Stimulated activated CD4-positive, alpha-beta T cell treated with anti-CD3 and anti-CD28 coated beads, Interleukin-1b, Interleukin-23, amount 100 ng/mL, for 48 hours (primary cell): ENCODE results near the gene ZFPM1.
A peak's percentile ranks its signal among the peaks of the same experiment; 100 is the strongest.

Experiments
- DNase-seq: peaks from one replicate; pipeline ENCODE4 v3.0.0-alpha.2; 2020

Gene ZFPM1

DNA sequence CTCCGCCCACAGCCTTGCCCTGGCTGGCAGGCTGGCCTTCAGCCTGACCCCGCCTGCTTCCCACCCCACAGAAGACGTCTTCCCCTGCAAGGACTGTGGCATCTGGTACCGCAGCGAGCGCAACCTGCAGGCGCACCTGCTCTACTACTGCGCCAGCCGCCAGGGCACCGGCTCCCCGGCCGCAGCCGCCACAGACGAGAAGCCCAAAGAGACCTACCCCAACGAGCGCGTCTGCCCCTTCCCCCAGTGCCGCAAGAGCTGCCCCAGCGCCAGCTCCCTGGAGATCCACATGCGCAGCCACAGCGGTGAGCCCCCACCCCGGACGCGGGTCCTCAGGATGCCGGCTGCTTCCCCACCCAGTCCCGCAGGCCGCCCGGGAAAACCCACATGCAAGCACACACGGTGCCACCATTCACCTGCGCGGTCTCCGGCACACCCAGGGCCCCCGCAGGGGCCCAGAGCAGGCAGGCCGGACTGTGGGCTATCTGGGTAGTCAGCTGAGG, 78.9 kb downstream of the ZFPM1 start:
- no peak for DNase-seq

DNA sequence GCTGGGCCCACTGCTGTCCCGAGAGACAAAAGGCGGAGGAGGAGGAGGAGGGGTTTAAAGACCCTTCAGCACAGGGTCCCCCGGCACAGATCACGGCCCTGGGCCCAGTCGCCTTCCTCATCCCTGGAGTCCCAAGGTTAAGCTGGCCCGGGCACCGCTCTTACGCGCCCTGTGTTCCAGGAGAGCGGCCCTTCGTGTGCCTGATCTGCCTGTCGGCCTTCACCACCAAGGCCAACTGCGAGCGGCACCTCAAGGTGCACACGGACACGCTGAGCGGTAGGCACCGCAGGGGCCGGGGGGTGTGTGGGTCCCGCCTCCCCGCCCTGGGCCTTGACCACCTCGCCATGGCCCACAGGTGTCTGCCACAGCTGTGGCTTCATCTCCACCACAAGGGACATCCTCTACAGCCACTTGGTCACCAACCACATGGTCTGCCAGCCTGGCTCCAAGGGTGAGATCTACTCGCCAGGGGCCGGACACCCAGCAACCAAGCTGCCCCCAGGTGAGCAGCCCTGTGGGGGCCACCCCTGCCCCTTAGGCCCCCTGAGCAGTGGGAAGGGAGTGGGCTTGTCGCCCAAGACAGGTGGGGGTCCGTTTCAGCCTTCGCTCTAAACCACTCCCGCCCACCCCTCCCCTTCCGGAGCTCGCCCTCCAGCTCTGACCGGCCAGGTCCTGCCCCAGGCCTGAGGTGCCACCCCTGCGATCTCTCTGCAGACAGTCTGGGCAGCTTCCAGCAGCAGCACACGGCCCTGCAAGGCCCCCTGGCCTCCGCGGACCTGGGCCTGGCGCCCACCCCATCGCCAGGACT, 79.6 kb downstream of the ZFPM1 start:
- no peak for DNase-seq

DNA sequence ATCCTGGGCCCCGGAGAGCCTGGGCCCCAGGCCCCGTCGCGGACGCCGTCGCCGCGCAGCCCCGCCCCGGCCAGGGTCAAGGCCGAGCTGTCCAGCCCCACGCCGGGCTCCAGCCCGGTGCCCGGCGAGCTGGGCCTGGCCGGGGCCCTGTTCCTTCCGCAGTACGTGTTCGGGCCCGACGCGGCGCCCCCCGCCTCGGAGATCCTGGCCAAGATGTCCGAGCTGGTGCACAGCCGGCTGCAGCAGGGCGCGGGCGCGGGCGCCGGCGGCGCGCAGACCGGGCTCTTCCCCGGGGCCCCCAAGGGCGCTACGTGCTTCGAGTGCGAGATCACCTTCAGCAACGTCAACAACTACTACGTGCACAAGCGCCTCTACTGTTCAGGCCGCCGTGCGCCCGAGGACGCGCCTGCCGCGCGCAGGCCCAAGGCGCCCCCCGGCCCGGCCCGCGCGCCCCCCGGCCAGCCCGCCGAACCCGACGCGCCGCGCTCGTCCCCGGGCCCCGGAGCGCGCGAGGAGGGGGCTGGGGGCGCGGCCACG, 80.4 kb downstream of the ZFPM1 start:
- DNase-seq, result no peak

DNA sequence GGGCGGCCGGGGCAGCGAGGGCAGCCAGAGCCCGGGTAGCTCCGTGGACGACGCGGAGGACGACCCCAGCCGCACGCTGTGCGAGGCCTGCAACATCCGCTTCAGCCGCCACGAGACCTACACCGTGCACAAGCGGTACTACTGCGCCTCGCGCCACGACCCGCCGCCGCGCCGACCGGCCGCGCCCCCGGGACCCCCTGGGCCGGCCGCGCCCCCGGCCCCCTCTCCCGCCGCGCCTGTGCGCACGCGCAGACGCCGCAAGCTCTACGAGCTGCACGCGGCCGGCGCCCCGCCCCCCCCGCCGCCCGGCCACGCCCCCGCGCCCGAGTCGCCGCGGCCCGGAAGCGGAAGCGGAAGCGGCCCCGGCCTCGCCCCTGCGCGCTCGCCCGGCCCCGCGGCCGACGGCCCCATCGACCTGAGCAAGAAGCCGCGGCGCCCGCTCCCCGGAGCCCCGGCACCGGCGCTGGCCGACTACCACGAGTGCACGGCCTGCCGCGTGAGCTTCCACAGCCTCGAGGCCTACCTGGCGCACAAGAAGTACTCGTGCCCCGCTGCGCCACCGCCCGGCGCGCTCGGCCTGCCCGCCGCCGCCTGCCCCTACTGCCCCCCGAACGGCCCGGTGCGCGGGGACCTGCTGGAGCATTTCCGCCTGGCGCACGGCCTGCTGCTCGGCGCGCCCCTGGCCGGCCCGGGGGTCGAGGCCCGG, 81.0 kb downstream of the ZFPM1 start:
- peak; percentile 76 for DNase-seq

DNA sequence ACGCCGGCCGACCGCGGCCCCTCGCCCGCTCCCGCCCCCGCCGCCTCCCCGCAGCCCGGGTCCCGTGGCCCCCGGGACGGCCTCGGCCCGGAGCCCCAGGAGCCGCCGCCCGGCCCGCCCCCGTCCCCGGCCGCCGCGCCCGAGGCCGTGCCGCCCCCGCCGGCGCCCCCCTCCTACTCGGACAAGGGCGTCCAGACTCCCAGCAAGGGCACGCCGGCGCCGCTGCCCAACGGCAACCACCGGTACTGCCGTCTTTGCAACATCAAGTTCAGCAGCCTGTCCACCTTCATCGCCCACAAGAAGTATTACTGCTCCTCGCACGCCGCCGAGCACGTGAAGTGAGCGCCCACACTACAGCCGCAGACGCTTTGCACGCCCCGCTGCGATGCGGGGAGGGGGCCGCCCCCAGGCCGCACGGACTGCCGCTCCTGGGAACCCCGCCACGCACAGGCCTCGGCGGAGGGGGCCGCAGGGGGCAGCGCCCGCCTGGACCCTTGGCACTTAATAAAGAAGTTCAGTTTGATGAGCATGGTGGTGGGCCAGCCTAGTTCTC, 81.6 kb downstream of the ZFPM1 start:
- DNase-seq, result peak; percentile 41

DNA sequence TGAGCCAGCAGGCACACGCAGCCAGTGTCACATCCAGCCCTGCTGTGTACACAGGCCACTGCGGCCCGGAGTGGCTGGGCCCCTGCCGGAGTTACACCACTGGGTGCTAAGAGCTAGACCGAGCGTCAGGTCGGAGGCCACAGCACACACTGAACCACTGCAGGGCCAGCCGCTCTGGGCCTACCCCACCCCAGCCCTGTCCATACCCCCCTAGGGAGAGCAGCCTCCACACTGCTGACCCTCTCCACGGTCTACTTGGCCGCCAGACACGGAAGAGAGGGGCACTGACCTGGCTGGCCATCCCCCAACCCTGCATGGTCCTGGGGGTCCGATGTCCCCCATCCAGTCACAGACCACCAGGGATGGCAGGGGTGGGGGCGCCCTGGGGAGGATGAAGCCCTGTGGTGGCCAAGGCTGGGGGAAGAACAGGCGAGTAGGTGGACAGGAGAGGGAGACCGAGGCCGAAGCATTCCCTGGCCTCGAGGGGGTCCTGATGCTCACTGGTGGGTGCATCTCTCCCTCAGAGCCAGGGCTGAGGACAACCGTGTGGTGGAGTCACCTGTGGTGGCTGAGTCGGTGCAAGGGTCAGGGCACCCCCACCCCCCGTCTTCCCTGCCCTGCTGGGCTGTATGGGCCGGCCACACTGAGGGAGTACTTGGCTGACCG, 82.2 kb downstream of the ZFPM1 start:
- no peak for DNase-seq

DNA sequence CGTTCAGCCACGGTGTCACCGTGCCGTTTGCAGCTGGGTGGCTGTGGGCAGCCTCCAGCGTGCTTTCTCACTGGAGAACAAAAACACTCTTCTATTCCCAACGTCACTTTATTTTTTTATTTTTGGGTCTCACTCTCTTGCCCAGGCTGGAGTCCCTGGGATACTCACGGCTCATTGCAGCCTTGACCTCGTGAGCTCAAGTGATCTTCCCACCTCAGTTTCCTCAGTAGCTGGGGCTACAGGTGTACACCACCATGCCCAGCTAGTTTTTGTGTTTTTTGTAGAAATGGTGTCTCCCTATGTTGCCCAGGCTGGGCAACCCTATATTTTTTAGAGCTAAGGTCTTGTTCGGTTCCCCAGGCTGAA, 82.8 kb downstream of the ZFPM1 start:
- no peak for DNase-seq

DNA sequence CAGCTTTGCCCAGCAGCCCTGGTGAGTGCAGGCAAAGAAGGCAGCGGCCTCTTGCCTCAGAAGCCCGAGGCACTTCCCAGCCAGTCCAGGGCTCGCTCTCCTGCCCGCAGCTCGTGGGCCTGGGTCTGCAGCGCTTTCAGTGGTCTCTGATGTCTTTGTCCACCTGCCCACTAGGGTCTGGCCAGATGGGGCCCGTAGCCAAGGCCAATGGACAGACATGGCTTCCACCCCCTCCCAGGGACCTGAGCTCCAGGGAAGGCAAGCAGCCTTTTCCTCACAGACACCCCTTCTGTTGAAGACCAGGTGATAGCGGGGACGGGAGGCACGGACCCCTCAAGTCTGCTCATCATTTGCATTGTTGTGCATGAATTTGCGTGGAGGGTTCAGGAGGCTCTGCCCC, 83.4 kb downstream of the ZFPM1 start:
- no peak for DNase-seq

DNA sequence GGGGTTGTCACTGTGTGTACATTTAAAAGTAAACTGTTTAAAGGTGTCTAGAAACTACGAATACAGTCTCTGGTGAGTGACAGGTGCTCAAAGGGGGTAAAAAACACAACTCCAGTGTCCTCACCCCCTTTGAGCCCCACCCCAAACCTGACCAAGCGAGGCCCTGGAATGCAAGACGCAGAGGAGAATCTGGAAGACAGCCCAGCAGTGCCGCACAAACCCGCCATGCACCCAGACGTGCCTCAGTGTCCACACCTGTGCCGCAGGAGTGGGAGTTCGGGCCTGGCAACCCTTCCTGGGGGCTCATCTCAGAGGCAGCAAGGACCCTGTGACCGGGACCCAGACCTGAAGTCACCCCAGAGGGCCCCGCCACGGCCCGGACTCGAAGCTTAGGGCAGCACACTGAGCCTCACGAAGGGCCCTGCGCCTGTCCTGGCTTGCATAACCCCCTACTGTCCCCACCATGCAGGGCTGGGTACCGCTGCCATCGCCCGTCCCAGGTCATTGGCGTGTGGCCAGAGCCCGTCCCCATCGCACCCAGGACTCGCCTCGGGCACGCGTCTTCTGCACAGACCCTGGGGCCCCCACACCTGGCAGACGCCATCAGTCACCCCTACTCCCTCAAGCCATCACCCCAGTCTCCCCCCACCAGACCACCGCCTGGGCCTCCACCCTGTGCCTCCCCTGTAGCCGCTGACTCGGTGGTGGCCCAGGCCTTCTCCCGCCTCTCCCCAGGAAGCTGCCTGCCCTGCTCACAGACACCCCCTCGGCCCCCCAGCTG, 84.1 kb downstream of the ZFPM1 start:
- no peak for DNase-seq

DNA sequence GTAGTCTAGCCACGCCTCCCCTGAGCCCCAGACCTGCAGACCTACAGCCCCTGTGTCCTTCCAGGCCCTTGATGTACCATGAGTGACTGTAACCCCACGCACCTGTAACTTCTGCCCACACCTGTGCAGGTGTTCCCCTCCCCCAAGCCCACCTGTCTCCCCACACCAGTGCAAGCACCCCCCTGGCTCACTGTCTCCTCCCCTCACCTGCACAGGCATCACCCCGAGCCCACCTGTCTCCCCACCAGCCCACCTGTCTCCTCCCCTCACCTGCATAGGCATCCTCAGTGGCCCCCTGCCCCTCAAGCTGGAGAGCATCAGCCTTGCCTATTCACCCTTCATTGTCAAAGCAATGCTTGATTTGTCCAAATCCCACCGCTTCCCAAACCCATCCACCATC, 84.8 kb downstream of the ZFPM1 start:
- DNase-seq, result no peak

DNA sequence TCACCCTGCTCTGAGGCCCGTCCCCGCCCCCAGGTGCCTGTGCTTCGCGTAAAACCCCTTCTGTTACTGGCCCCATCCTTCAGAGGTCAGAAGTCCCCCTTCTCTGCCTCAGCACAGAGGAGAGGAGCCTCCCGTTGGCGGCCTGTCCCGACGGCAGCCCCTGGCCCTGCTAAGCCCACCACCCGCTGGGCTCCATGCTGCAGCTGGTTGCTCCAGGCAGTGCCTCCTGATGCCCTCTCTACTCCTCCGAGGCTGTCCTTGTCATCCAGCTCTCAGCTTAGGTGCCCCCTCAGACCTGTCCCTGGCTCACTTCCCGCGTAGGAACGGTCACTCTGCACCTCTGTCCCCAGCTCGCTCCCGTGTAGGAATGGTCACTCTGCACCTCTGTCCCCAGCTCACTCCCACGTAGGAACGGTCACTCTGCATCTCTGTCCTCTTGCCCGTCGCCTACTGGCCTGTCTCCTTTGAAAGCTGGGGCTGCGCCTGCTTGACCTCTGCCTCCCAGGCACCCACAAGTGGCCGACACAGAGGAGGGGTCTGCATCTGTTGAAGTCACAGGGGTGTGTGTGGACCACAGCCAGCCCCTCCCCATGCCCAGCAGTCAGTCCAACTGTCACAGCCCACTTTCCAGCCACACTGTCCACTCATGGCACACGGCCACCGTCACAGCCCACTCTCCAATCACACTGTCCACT, 85.4 kb downstream of the ZFPM1 start:
- DNase-seq, result no peak

DNA sequence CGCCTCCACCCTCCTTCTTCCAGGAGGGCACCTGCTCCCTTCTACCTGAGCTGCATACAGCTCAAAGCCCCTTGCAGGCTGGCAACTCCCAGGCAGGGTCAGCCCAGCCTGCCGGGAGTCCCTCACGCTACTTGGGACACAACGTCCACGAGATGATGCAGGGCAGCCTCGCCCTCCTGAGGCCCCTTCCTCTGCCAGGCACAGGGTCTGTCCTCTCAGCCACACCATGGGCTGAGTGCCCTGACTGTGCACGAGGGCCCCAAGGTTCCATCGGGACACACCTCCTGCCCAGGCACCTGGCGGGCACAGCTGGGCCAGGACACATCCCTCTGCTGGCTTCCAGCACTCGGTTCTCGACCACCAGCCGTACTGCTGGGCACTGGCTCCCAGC, 86.2 kb downstream of the ZFPM1 start:
- DNase-seq, result no peak

DNA sequence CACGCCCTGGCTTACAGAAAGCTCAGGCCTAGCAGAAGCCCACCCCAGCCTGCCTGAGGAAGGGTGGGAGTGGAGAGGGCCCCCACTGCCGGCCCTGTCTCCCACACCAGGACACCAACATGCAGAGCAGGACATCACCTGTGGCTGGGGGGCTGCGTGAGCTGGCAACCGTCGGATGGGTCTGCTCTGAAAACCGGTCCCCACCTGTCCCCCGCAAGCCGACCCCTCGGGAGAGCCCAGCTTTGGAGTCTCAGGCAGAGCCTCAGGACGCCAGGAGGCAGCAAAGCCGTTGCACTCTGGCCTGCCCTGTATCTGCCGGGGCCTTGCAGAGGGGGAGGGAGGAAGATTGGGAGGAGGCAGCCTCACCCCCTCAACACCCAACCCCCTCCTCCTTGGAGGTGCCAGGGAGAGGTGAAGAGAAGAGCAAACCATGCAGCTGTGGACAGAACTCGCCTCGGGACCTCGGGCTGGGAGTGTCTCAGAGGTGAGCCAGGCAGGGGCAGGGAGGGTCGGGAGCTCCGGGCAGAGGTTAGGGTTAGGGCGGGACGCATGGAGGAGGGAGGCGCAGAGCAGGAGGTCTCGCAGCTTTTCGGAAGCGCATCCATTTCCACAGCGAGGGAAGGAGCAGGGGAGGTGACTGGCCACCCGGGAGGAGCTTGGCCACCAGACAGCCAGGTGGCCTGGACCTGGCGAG, 86.7 kb downstream of the ZFPM1 start:
- no peak for DNase-seq

DNA sequence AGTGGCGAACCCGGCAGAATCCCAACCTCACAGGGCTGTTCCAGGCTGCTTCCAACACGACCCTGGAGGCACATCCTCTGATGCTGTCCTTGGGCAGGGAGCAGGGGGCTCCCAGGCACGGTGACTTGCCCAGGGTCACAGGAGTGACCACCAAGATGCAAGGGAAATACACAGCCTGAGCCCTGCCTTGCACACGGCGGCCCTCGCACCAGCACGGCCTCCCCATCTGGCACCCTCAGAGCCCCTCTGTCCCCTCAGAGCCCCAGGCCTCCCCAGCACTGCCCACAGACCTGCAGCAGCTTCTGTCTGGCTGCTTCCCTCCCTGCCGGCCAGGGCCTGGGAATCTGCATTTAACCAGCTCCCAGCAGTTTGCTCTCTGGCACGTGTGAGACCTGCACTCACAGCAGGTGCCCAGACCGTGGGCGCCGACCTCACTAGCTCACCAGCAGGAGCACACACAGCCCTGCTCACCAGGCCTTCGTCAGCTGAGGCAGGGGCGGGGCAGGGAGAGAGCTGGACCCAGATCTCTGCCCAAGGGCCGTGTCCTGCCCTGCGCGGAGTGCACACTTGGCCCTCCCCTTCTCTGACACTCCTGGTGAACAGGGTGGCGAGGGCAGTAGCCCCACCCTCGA, 87.4 kb downstream of the ZFPM1 start:
- DNase-seq, result no peak

DNA sequence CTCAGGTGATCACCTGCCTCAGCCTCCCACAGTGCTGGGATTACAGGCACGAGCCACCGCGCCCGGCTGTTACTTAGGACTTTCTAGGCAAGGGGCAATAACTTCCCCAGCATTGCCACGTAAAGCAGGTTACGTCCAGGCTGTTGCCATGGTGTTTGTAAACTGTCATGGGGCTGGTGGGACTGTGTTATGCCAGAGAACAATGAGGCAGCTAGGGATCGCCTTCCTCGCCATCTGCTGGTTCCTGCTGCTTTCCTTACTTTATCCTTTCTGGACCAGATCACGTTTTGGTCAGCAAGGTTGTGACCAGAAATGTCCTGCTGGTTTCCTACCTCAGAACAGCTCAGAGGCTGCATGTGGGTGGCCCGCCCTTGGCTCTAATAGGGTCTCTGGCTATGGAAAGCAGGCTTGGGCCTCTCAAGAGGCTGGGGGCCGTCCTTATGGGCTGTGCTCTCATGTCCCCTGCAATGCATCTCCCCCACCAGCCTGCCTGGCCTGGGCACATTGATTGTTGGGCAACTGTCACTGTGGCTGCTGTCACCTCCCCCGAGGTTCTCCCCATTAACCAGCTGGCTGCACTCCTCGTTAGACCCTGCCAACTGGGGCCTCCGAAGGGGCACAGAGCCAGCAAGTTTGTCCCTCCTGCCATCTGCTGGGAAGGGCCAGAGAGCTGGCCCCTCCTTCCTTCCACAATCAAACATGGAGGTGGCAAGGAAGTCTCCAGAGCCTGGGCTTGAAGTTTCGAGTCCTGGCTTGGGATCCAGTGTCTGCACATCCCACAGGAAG, 88.9 kb downstream of the ZFPM1 start:
- no peak for DNase-seq

DNA sequence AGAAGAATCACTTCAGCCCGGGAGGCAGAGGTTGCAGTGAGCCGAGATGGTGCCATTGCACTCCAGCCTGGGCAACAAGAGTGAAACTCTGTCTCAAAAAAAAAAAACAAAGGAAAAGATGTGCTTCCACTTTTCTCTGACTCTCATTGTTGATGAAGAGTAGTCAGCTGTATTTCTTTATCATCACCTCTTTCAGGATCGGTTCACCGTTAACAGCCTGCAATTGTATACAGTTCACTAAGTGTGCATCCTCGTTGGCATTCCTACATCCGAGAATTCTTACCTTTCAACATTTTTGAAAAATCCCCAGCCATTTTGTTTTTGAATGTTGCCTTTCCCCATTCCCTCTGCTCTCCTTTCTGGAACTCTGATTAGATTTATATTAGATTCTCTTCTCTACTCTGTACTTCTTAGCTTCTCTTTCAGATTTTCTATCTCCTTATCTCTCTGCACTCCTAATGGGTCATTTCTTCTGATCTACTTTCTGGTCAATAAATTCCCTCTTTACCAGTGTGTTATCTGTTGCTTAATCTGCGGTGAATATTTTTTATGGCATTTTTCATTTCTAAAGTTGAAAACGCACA, 90.2 kb downstream of the ZFPM1 start:
- no peak for DNase-seq

DNA sequence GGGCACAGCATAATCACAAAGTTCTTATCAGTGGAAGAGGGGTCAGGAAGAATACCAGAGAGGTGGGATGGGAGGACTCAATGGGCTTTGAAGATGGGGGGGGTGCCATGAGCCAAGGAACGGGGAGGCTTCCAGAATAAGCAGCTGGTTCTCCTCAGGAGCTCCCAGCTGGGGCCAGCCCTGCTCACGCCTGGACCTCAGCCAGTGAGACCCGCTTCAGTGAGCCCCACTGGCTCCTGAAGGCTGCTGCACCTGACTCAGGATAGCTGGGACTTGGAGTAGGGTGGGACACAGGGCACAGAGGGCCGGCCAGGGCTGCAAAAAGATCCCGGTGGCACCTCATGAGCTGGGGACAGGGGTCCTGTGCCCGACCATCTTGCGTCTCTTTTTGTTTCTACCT, 92.7 kb downstream of the ZFPM1 start:
- no peak for DNase-seq

DNA sequence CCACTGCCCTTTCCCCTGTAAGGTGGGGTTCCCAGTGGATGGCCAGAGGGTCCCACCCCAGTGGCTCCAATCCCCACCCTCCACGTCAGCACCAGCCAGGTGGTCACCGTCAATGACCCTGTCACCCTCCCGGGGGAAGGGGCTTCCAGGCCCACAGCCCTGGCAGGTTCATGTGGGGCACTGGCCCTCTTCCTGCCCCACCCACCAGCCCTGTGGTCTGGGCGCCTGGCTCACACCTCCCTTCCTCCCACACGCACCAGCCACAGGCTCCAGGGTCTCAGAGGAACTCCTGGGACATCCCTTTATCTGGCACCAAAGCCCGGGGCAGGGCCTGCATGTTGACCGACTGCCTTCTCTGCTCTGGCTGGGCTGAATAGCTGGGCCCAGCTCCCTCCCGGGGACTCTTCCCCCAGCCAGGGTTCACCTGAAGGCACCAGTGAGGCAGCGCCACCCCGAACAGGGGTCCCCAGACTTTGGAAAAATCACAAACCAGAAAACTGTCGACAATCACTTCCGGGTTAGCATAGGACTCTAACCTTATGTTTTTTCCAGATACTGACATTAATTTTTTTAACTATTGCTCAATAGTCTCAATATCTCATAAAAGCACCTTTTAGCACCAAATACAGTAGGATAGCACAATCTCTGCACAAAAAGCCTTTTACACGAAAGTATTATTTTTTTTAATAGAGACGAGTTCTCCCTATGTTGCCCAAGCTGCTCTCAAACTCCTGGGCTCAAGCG, 95.2 kb downstream of the ZFPM1 start:
- no peak for DNase-seq

DNA sequence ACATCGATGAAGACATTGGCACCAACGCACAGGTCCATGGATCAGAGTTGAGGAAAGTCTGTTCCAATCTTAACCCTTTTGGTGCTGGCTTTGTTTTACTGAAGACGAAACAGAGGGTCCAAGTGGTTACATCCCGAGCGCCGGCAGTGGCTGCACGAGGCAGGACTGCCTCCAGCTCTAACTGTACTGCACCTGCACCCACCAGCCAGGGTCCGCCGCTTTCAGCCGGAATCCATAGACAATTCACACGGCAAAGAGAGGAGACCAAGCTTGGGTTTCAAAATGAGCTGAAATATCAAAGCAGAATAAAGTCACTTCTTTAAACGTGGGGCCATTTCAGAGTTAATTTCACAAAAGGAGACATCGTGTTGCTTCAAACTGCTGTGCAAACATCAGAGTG, 95.9 kb downstream of the ZFPM1 start:
- no peak for DNase-seq
